CD4-positive, alpha-beta memory T cell (primary cell): ENCODE data around the gene FLNC. TPM values are rescaled to one million over a fixed set of nuclear protein-coding genes. Genes with fewer than 3 reads are reported as not detected.

Experiments
- CTCF ChIA-PET: fragments of 350-600 bp; sonication (Branson Sonifier 250); formaldehyde crosslinking; loops from one replicate; lab custom pipeline; 2021; ENCODE audit warnings: inconsistent platforms; ENCODE audit not compliant: partially characterized antibody; lab: Charles Lee
- POLR2A ChIA-PET: fragments of 350-600 bp; sonication (Branson Sonifier 250); formaldehyde crosslinking; loops from one replicate; lab custom pipeline; 2021; ENCODE audit not compliant: partially characterized antibody; lab: Charles Lee
- DNase-seq, 5 donors: peaks; one replicate each; pipeline versions ENCODE4 v3.0.0 to v3.0.0-alpha.2; 2020 to 2022; ENCODE audit warnings: mixed read lengths in 1 of 5
- H3K27ac ChIP-seq: one replicate; pipeline ENCODE4 v1.7.0; 2013; ENCODE audit warnings: low read depth, low read length
- H3K27me3 ChIP-seq: 2 replicates; pipeline ENCODE4 v1.7.0; 2013; ENCODE audit warnings: mild to moderate bottlenecking, low read length, moderate library complexity; ENCODE audit not compliant: insufficient read depth
- H3K36me3 ChIP-seq: 2 replicates; pipeline ENCODE4 v1.7.0; 2013; ENCODE audit warnings: mild to moderate bottlenecking, low read length, moderate library complexity; ENCODE audit not compliant: insufficient read depth
- H3K4me1 ChIP-seq: 2 replicates; pipeline ENCODE4 v1.7.0; 2013; ENCODE audit warnings: mild to moderate bottlenecking, low read length, moderate library complexity; ENCODE audit not compliant: insufficient read depth
- H3K4me3 ChIP-seq, 2 donors: one replicate each; pipeline ENCODE4 v1.7.0; 2013; ENCODE audit warnings: low read length in 2 of 2, mild to moderate bottlenecking in 1 of 2
- H3K9me3 ChIP-seq, 2 donors: one replicate each; pipeline ENCODE4 v1.7.0; 2013; ENCODE audit warnings: low read length in 2 of 2, control low read depth in 1 of 2; ENCODE audit not compliant: control insufficient read depth in 1 of 2
- H3K27ac Mint-ChIP-seq, 7 donors: one replicate each; pipeline ENCODE4 v1.8.0; 2020 to 2021; ENCODE audit warnings: mixed read lengths in 7 of 7, mild to moderate bottlenecking in 6 of 7, inconsistent platforms in 3 of 7, moderate library complexity in 3 of 7
- H3K27me3 Mint-ChIP-seq, 2 donors: one replicate each; pipeline ENCODE4 v1.8.0; 2020 to 2021; ENCODE audit warnings: mixed read lengths in 2 of 2
- H3K36me3 Mint-ChIP-seq, 2 donors: one replicate each; pipeline ENCODE4 v1.8.0; 2020 to 2021; ENCODE audit warnings: mixed read lengths in 2 of 2, inconsistent platforms in 1 of 2, mild to moderate bottlenecking in 1 of 2
- H3K4me1 Mint-ChIP-seq, 4 donors: one replicate each; pipeline ENCODE4 v1.8.0; 2020 to 2021; ENCODE audit warnings: mixed read lengths in 4 of 4, mild to moderate bottlenecking in 1 of 4
- H3K4me3 Mint-ChIP-seq, 8 donors: one replicate each; pipeline ENCODE4 v1.8.0; 2020 to 2021; ENCODE audit warnings: mixed read lengths in 8 of 8, mild to moderate bottlenecking in 7 of 8, moderate library complexity in 6 of 8, inconsistent platforms in 3 of 8
- H3K9me3 Mint-ChIP-seq, 8 donors: one replicate each; pipeline ENCODE4 v1.8.0; 2020 to 2021; ENCODE audit warnings: mixed read lengths in 8 of 8, mild to moderate bottlenecking in 5 of 8, inconsistent platforms in 3 of 8, moderate library complexity in 1 of 8
- intact Hi-C: fragments of 100-400 bp; cut with micrococcal nuclease; formaldehyde crosslinking; loops from one replicate; pipeline ENCODE4 v1.15.1; 2023
- polyA plus RNA-seq, 2 donors: library from polyadenylated mRNA; unstranded; fragments of 300-500 nt; fragmentation: Illumina TruSeq; gene quantifications; one replicate each; pipeline ENCODE4 v1.2.3, GENCODE V29; 2021
- total RNA-seq, 2 experiments: library from RNA; stranded (reverse); gene quantifications; one replicate each; pipeline ENCODE4 v1.2.3, GENCODE V29; 2021

FLNC gene
- total and polyA plus RNA-seq, 4 experiments from 2014 or later: 0.06 TPM; not detected in 3

DNA sequence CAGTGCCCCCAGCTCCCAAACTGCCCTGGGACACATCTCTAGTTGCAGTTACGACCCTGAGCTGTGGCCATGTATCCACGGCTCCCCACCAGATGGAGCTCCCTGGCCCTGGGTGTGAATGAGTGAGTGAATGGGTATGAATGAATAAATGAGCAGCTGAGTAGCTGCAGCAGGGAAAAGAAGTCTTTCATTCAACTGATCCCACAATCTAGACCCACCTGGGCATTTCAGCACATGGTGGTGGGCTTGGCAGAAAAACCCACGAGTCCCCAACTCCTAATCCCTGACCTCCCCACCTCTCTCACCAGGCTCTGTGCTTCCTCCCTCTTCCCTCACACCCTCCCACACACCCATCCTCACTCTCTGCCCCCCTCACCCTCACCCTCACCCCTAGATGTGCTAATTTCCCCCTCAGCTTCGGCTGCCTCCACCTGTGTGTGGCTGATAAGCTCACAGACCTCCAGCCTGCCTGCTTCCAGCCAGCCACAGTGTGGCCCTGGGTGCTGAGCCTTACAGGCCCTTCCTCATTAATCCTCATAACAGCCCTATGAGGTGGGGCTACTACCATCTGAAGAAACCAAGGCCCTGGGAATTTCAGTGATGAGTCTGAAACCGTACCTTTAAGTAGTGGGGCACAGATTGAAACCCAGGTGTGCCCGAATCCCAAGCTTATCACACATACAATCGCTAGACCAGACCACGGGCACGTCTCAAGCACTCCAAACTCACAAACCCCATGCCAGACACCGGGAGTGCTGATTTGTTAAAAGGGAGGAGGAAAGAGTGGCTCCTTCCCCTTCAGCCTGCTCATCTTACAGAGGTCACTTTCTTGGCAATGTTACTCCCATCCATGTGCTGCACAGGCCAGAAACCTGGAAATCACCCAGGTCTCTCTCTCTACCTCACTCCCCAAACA lies 30.2 kb downstream of the FLNC start:
- intact Hi-C loops: no loop called here
- no peak for DNase-seq
- Mint-ChIP-seq H3K27me3 (no peaks in the 10 kb centered on the region), H3K36me3 (peaks cover 6 to 16% of the 10 kb centered on the region in 2 donors), H3K9me3 (no peaks in the 10 kb centered on the region), H3K27ac (peak overlapping the region in 5 of 7 donors; percentile 55 to 86 (median 70)), H3K4me1 (peaks cover 14 to 33% (median 22%) of the 10 kb centered on the region in 4 donors), H3K4me3 (no peak overlapping the region)
- Histone ChIP-seq H3K27me3 (no peaks in the 10 kb centered on the region), H3K27ac (no peak overlapping the region), H3K9me3 (no peaks in the 10 kb centered on the region), H3K4me1 (peaks cover 20% of the 10 kb centered on the region), H3K4me3 (no peak overlapping the region), H3K36me3 (no peaks in the 10 kb centered on the region)
- ChIA-PET CTCF (interaction anchor here (0.6 to 5.4 kb wide), 3 partner anchors 9 to 23 kb away, joined by 3 to 61 read pairs (median 3); no protein-coding TSS in a partner anchor), POLR2A (interaction anchor here (0.7 kb wide), 1 partner anchor 10 kb away, joined by 3 read pairs; no protein-coding TSS in a partner anchor)

DNA sequence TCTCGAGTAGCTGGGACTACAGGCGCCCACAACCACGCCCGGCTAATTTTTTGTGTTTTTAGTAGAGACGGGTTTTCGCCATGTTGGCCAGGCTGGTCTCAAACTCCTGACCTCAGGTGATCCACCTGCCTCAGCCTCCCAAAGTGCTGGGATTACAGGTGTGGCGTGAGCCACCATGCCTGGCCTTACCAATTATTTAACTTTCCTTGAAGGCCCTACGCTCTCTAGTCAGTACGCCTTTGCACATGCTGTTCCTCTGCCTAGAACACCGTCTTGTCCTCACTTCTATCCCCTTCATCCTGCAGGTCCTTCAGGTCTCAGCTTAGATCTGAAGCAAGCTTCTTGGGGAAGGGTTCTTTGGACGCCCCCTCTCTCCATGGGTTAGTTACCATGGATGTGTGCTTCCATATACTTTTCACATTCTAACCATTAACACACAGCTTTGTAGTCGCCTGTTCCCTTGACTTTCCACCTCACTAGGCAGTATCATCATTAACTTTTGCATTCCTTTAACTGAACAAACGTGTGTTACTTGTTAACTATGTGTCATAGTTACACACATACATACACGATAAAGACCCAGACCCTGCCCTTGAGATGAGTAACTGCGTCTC lies 31.9 kb downstream of the FLNC start:
- ChIA-PET POLR2A (interaction anchor here (0.5 to 1.6 kb wide), 4 partner anchors 12 to 1916 kb away, joined by 3 to 12 read pairs (median 6); partner anchors contain the start of genes CALU and CCDC136), CTCF (interaction anchor here (1.0 to 5.4 kb wide), 6 partner anchors 10 to 230 kb away, joined by 3 to 61 read pairs (median 6); no protein-coding TSS in a partner anchor)
- no peaks in the 10 kb centered on the region for H3K27me3 ChIP-seq
- Mint-ChIP-seq H3K4me3 (peak overlapping the region; percentile 95 to 100 (median 98)), H3K27ac (peak overlapping the region; percentile 90 to 100 (median 97)), H3K4me1 (peaks cover 17 to 39% (median 29%) of the 10 kb centered on the region in 4 donors), H3K27me3 (no peaks in the 10 kb centered on the region), H3K9me3 (no peaks in the 10 kb centered on the region), H3K36me3 (peaks cover 11 to 26% of the 10 kb centered on the region in 2 donors)
- H3K36me3 ChIP-seq: peaks cover 5% of the 10 kb centered on the region
- H3K27ac ChIP-seq: peak overlapping the region; percentile 79
- no peak for DNase-seq
- H3K4me1 ChIP-seq: peaks cover 20% of the 10 kb centered on the region
- H3K4me3 ChIP-seq: peak overlapping the region; percentile 45 to 61
- intact Hi-C loops: loop anchor here (1.0 to 2.0 kb wide), 4 partner anchors 20 to 362 kb away; partner anchors contain the start of genes CALU and CCDC136
- H3K9me3 ChIP-seq: no peaks in the 10 kb centered on the region

DNA sequence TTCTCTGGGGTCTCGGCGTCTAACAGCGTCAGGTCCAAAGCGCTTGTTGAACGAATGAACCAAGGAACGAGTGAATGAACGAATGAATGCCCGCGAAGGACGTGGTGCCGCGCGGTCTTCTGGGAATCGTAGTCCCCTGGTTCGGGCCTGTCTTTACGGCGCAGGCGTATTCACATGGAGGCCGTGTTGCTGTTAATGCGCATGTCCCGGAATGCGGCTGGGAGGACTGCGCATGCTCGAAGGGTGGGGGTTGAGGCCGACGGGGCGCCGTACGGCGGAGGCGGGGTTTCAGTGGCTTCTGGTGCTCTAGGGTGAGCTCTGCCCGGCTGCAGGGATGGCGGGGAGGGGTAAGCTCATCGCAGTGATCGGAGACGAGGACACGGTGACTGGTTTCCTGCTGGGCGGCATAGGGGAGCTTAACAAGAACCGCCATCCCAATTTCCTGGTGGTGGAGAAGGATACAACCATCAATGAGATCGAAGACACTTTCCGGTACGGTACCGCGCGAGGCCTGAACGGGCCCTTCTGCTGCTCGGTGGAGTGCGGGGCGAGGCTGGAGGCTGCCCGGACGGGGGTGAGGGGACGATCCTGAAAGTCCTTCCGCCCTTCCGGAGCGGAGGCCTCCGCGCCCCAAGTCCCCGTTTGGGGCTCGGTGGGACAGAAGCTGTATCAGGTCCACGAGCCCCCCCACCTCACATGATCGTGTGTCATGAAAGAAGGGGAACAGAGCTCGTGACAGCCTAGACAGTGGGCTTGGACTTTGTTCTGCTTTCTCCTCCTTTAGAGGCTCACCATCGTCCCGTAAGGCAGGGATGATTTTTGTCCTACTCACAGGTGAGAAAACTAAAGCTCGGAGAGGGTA lies 32.6 kb downstream of the FLNC start, which contains the start of gene ATP6V1F:
Gene ATP6V1F (plus strand): TSS at position 286 of the 862 bp plus-strand sequence. CDS start 49 bp downstream, at position 335.
- H3K4me3 Mint-ChIP-seq: peak within 1 kb of the TSS; percentile 95 to 100 (median 98)
- no peaks in the 10 kb centered on the region for H3K27me3 Mint-ChIP-seq
- intact Hi-C loops: loop anchor here (1.0 to 2.0 kb wide), 4 partner anchors 21 to 361 kb away; partner anchors contain the start of genes CALU and CCDC136

DNA sequence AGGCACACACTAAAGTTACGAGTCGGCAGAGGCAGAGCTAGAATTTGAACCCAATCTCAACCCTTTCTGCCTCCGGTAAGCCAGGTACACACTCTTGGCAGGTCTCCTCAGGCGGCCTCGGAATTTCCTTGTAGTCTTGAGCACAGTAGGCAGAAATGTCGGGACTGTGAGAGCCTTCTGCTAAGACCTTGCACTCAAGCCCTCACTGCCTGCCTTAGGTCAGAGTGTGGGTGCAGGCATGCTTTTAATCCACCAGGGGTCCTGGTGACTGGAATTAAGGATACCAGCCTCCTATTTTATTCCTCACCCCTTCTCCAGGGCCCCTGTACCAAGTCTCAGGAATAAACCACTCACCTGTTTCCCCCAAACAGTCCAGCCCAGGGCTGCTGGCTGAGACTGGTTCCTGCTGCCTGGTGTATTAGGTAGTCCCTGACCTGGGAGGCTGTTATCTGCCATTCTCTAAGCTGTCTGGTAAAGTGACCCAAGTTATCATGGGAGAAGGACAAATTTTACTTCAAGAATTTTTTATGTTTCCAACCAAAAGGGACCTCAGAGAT lies 33.3 kb downstream of the FLNC start:
- Mint-ChIP-seq H3K27ac (peak overlapping the region; percentile 90 to 100 (median 97)), H3K9me3 (no peaks in the 10 kb centered on the region), H3K4me3 (peak overlapping the region; percentile 95 to 100 (median 98)), H3K27me3 (no peaks in the 10 kb centered on the region), H3K4me1 (peaks cover 22 to 44% (median 32%) of the 10 kb centered on the region in 4 donors), H3K36me3 (peaks cover 11 to 29% of the 10 kb centered on the region in 2 donors)
- Histone ChIP-seq H3K4me3 (peak overlapping the region; percentile 61 to 89), H3K9me3 (no peaks in the 10 kb centered on the region), H3K36me3 (peaks cover 5% of the 10 kb centered on the region), H3K27ac (peak overlapping the region; percentile 79), H3K4me1 (peaks cover 20% of the 10 kb centered on the region), H3K27me3 (no peaks in the 10 kb centered on the region)
- CTCF ChIA-PET: interaction anchor here (0.5 to 5.4 kb wide), 7 partner anchors 8 to 434 kb away, joined by 3 to 61 read pairs (median 5); no protein-coding TSS in a partner anchor
- DNase-seq: peak; percentile 34 to 62 (median 43)
- intact Hi-C loops: loop anchor here (2.0 kb wide), 1 partner anchor 73 kb away; the partner anchor contains the start of gene CCDC136
- POLR2A ChIA-PET: interaction anchor here (1.1 to 1.6 kb wide), 3 partner anchors 20 to 125 kb away, joined by 3 to 12 read pairs (median 8); partner anchors contain the start of genes CALU and CCDC136

More for the DNA sequence above, 32.6 kb downstream of the FLNC start, which contains the start of gene ATP6V1F:
- Histone ChIP-seq H3K27me3 (no peaks in the 10 kb centered on the region), H3K9me3 (no peaks in the 10 kb centered on the region), H3K4me1 (peaks cover 20% of the 10 kb centered on the region), H3K4me3 (peak within 1 kb of the TSS; percentile 61 to 89), H3K36me3 (peaks cover 5% of the 10 kb centered on the region), H3K27ac (peak within 1 kb of the TSS; percentile 79)
- CTCF ChIA-PET: interaction anchor here (1.0 to 5.4 kb wide), 7 partner anchors 9 to 229 kb away, joined by 3 to 61 read pairs (median 5); no protein-coding TSS in a partner anchor
- peaks cover 11 to 29% of the 10 kb centered on the region in 2 donors for H3K36me3 Mint-ChIP-seq
- peak; percentile 98 to 100 (median 99) for DNase-seq
- H3K9me3 Mint-ChIP-seq: no peaks in the 10 kb centered on the region
- POLR2A ChIA-PET: interaction anchor here (0.5 to 1.6 kb wide), 4 partner anchors 13 to 1915 kb away, joined by 3 to 12 read pairs (median 6); partner anchors contain the start of genes CALU and CCDC136
- peaks cover 21 to 42% (median 31%) of the 10 kb centered on the region in 4 donors for H3K4me1 Mint-ChIP-seq
- H3K27ac Mint-ChIP-seq: peak within 1 kb of the TSS; percentile 90 to 100 (median 97)

DNA sequence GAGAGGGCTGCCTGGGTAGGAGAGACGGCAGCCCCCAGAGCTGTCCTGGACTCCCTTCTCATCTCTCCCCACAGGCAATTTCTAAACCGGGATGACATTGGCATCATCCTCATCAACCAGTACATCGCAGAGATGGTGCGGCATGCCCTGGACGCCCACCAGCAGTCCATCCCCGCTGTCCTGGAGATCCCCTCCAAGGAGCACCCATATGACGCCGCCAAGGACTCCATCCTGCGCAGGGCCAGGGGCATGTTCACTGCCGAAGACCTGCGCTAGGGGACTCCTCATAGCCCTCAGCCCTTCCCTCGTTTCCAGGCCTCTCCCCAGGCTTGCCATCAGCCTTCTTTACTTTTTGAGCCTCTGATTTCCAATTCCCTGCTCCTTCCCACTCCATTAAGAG lies 35.1 kb downstream of the FLNC start:
- Histone ChIP-seq H3K4me3 (no peak overlapping the region), H3K36me3 (peaks cover 5% of the 10 kb centered on the region), H3K27ac (no peak overlapping the region), H3K4me1 (peaks cover 30% of the 10 kb centered on the region), H3K9me3 (no peaks in the 10 kb centered on the region), H3K27me3 (no peaks in the 10 kb centered on the region)
- Mint-ChIP-seq H3K4me3 (peak overlapping the region in 3 of 8 donors; percentile 14 to 68 (median 43)), H3K4me1 (peaks cover 23 to 51% (median 36%) of the 10 kb centered on the region in 4 donors), H3K9me3 (no peaks in the 10 kb centered on the region), H3K27ac (peak overlapping the region in 2 of 7 donors; percentile 42 to 71), H3K27me3 (no peaks in the 10 kb centered on the region), H3K36me3 (peaks cover 11 to 29% of the 10 kb centered on the region in 2 donors)
- no peak for DNase-seq
- ChIA-PET CTCF (no interaction called here), POLR2A (no interaction called here)
- intact Hi-C loops: no loop called here
